Mesenchymal stem cell (in vitro differentiated cells and primary cell): Measurements from ENCODE around the gene TMEM238. TPM values are rescaled to one million over a fixed set of nuclear protein-coding genes. Genes with fewer than 3 reads are reported as not detected.

ENCODE experiments used
- DNase-seq: peaks from one replicate; pipeline ENCODE4 v3.0.0-alpha.2; 2013
- H2AFZ ChIP-seq: one replicate; pipeline ENCODE4 v1.6.1; 2013; ENCODE audit warnings: low read depth, mild to moderate bottlenecking, control low read depth, inconsistent platforms, low read length, moderate library complexity
- H2AK5ac ChIP-seq: 2 replicates; pipeline ENCODE4 v1.6.1; 2013; ENCODE audit warnings: low read length, moderate library complexity, mild to moderate bottlenecking, inconsistent platforms; ENCODE audit not compliant: severe bottlenecking
- H2BK120ac ChIP-seq: one replicate; pipeline ENCODE4 v1.6.1; 2013; ENCODE audit warnings: low read depth, mild to moderate bottlenecking, inconsistent platforms, low read length, moderate library complexity
- H2BK12ac ChIP-seq, 2 experiments: one replicate each; pipeline ENCODE4 v1.6.1; 2013; ENCODE audit warnings: inconsistent platforms in 2 of 2, low read length in 2 of 2, mild to moderate bottlenecking in 2 of 2, moderate library complexity in 2 of 2, control low read depth in 1 of 2
- H2BK15ac ChIP-seq: one replicate; pipeline ENCODE4 v1.6.1; 2013; ENCODE audit warnings: mild to moderate bottlenecking, low read depth, inconsistent platforms; ENCODE audit not compliant: poor library complexity, severe bottlenecking
- H2BK5ac ChIP-seq: 2 replicates; pipeline ENCODE4 v1.6.1; 2013; ENCODE audit warnings: low read depth, mild to moderate bottlenecking, low read length, control low read depth, inconsistent platforms; ENCODE audit not compliant: poor library complexity, severe bottlenecking
- H3K14ac ChIP-seq, 2 experiments: one replicate each; pipeline ENCODE4 v1.6.1; 2013; ENCODE audit warnings: inconsistent platforms in 2 of 2, low read length in 2 of 2, control low read depth in 1 of 2, mild to moderate bottlenecking in 1 of 2, moderate library complexity in 1 of 2
- H3K18ac ChIP-seq, 2 experiments: one replicate each; pipeline ENCODE4 v1.6.1; 2013; ENCODE audit warnings: inconsistent platforms in 2 of 2, low read length in 2 of 2, control low read depth in 1 of 2, low read depth in 1 of 2, mild to moderate bottlenecking in 1 of 2
- H3K23ac ChIP-seq, 2 experiments: one replicate each; pipeline ENCODE4 v1.6.1; 2013; ENCODE audit warnings: inconsistent platforms in 2 of 2, low read length in 2 of 2, mild to moderate bottlenecking in 2 of 2, moderate library complexity in 2 of 2, control low read depth in 1 of 2
- H3K27ac ChIP-seq: 2 replicates; pipeline ENCODE4 v1.5.1; 2013; ENCODE audit warnings: mild to moderate bottlenecking, moderate library complexity, low read length, control low read depth, inconsistent platforms; ENCODE audit not compliant: poor library complexity, severe bottlenecking
- H3K27me3 ChIP-seq, 2 experiments: 2 replicates each; pipeline versions ENCODE4 v1.6.1 to v1.7.0; 2013; ENCODE audit warnings: low read length in 2 of 2, mild to moderate bottlenecking in 2 of 2, moderate library complexity in 2 of 2, control low read depth in 1 of 2, inconsistent platforms in 1 of 2; ENCODE audit not compliant: control insufficient read depth in 1 of 2, insufficient read depth in 1 of 2
- H3K36me3 ChIP-seq, 2 experiments: 2 replicates each; pipeline versions ENCODE4 v1.6.1 to v1.7.0; 2013; ENCODE audit warnings: low read length in 2 of 2, control low read depth in 1 of 2, inconsistent platforms in 1 of 2, low read depth in 1 of 2, mild to moderate bottlenecking in 1 of 2; ENCODE audit not compliant: insufficient read depth in 2 of 2, control insufficient read depth in 1 of 2
- H3K4ac ChIP-seq, 2 experiments: one replicate each; pipeline ENCODE4 v1.6.1; 2013; ENCODE audit warnings: inconsistent platforms in 2 of 2, low read length in 2 of 2, mild to moderate bottlenecking in 2 of 2, moderate library complexity in 2 of 2, control low read depth in 1 of 2, low read depth in 1 of 2
- H3K4me1 ChIP-seq: 2 replicates; pipeline ENCODE4 v1.6.1; 2013; ENCODE audit warnings: low read depth, low read length, control low read depth; ENCODE audit not compliant: control insufficient read depth, insufficient read depth
- H3K4me2 ChIP-seq: 2 replicates; pipeline ENCODE4 v1.6.1; 2013; ENCODE audit warnings: low read length, mild to moderate bottlenecking, inconsistent platforms; ENCODE audit not compliant: poor library complexity, severe bottlenecking
- H3K4me3 ChIP-seq, 2 experiments: 2 replicates each; pipeline versions ENCODE4 v1.5.1 to v1.7.0; 2013; ENCODE audit warnings: low read length in 2 of 2, mild to moderate bottlenecking in 2 of 2, control low read depth in 1 of 2, low read depth in 1 of 2; ENCODE audit not compliant: insufficient read depth in 1 of 2
- H3K79me1 ChIP-seq: replicated peaks from 2 replicates; pipeline ENCODE4 v1.6.1; 2013; ENCODE audit warnings: mild to moderate bottlenecking, control low read depth, low read length, inconsistent platforms; ENCODE audit not compliant: poor library complexity, severe bottlenecking
- H3K9ac ChIP-seq: 2 replicates; pipeline ENCODE4 v1.7.0; 2013; ENCODE audit warnings: mild to moderate bottlenecking, low read length, moderate library complexity
- H3K9me3 ChIP-seq: 2 replicates; pipeline ENCODE4 v1.7.0; 2013; ENCODE audit warnings: mild to moderate bottlenecking, low read length; ENCODE audit not compliant: control insufficient read depth
- H4K8ac ChIP-seq: one replicate; pipeline ENCODE4 v1.6.1; 2013; ENCODE audit warnings: inconsistent platforms, mild to moderate bottlenecking, low read length, moderate library complexity
- H4K91ac ChIP-seq: one replicate; pipeline ENCODE4 v1.6.1; 2013; ENCODE audit warnings: mild to moderate bottlenecking, low read length, inconsistent platforms
- WGBS: methylation state at CpG from one replicate; pipeline ENCODE4 v1.1.7; 2013; ENCODE audit warnings: mixed read lengths; 5-methylcytosine and 5-hydroxymethylcytosine counted together
- polyA plus RNA-seq, 2 experiments: library from polyadenylated mRNA; stranded (reverse); fragments of 200-250 nt; gene quantifications; one replicate each; pipeline ENCODE4 v1.2.3, GENCODE V29; 2013

TMEM238 gene
- 0.18 TPM for polyA plus RNA-seq (2013, experiment 1 of 2)
- polyA plus RNA-seq (2013, experiment 2 of 2), result 0.10 TPM

- peak within 1 kb of the TSS; percentile 66 for H2AFZ ChIP-seq
- peak within 1 kb of the TSS; percentile 23 to 64 for H3K23ac ChIP-seq
- peak within 1 kb of the TSS in 1 of 2 experiments; percentile 44 for H3K14ac ChIP-seq
- H2AK5ac ChIP-seq, result peak within 1 kb of the TSS; percentile 43
- peaks cover 8% of the 10 kb centered on the region for H3K79me1 ChIP-seq
- H3K27ac ChIP-seq, result peak within 1 kb of the TSS; percentile 53
- H3K27me3 ChIP-seq, result no peaks in the 10 kb centered on the region
- no peaks in the 10 kb centered on the region for H3K9me3 ChIP-seq
- H3K4ac ChIP-seq, result peak within 1 kb of the TSS; percentile 76 to 89
- peak within 1 kb of the TSS; percentile 76 for H3K4me2 ChIP-seq
- H3K9ac ChIP-seq, result peak within 1 kb of the TSS; percentile 98
- H2BK15ac ChIP-seq, result peak within 1 kb of the TSS; percentile 34
- H4K91ac ChIP-seq, result peak within 1 kb of the TSS; percentile 76
- peak within 1 kb of the TSS; percentile 58 to 98 for H3K4me3 ChIP-seq
- H3K18ac ChIP-seq, result peak within 1 kb of the TSS; percentile 61 to 74
- 27% methylated on average over 55 of the region's 72 CpGs for WGBS
- H2BK120ac ChIP-seq, result peak within 1 kb of the TSS; percentile 24
- no peak within 1 kb of the TSS for H2BK5ac ChIP-seq
- H3K4me1 ChIP-seq, result peaks cover 39% of the 10 kb centered on the region
- H2BK12ac ChIP-seq, result peak within 1 kb of the TSS in 1 of 2 experiments; percentile 9
- peaks cover 26% of the 10 kb centered on the region in 2 experiments for H3K36me3 ChIP-seq
- peak within 1 kb of the TSS; percentile 92 for H4K8ac ChIP-seq
- no peak for DNase-seq
These were observed at the start of gene TMEM238 for GRCh38 chr19:55384131-55384919. TMEM238 (minus strand) TSS chr19:55384292; CDS start chr19:55384259, 33 bp downstream.

GRCh38 chr19:55433292-55433691 is 49.2 kb upstream of the TMEM238 start:
- H2BK120ac ChIP-seq, result no peak overlapping the region
- no peak overlapping the region for H3K23ac ChIP-seq
- no peak overlapping the region for H3K14ac ChIP-seq
- no peak overlapping the region for H2BK12ac ChIP-seq
- no peak overlapping the region for H3K4me2 ChIP-seq
- H4K91ac ChIP-seq, result no peak overlapping the region
- H3K18ac ChIP-seq, result no peak overlapping the region
- no peak overlapping the region for H2AFZ ChIP-seq
- H3K9ac ChIP-seq, result no peak overlapping the region
- peaks cover 5% of the 10 kb centered on the region for H3K9me3 ChIP-seq
- H3K27ac ChIP-seq, result no peak overlapping the region
- H3K79me1 ChIP-seq, result no peaks in the 10 kb centered on the region
- H2BK15ac ChIP-seq, result no peak overlapping the region
- H3K36me3 ChIP-seq, result no peaks in the 10 kb centered on the region
- 92% methylated on average over 48 of the region's 48 CpGs for WGBS
- H3K27me3 ChIP-seq, result peaks cover 5 to 70% of the 10 kb centered on the region in 2 experiments
- H2BK5ac ChIP-seq, result no peak overlapping the region
- H3K4ac ChIP-seq, result no peak overlapping the region
- H4K8ac ChIP-seq, result no peak overlapping the region
- no peak for DNase-seq
- H2AK5ac ChIP-seq, result no peak overlapping the region
- H3K4me1 ChIP-seq, result peaks cover 9% of the 10 kb centered on the region
- no peak overlapping the region for H3K4me3 ChIP-seq

- no peak overlapping the region for H4K91ac ChIP-seq
- 81% methylated on average over 14 of the region's 14 CpGs for WGBS
- no peak overlapping the region for H3K27ac ChIP-seq
- no peaks in the 10 kb centered on the region for H3K36me3 ChIP-seq
- H3K4me2 ChIP-seq, result no peak overlapping the region
- H2BK12ac ChIP-seq, result no peak overlapping the region
- H3K9me3 ChIP-seq, result peaks cover 5% of the 10 kb centered on the region
- peaks cover 6% of the 10 kb centered on the region for H3K4me1 ChIP-seq
- H3K23ac ChIP-seq, result no peak overlapping the region
- H3K4ac ChIP-seq, result no peak overlapping the region
- H3K18ac ChIP-seq, result no peak overlapping the region
- no peaks in the 10 kb centered on the region for H3K79me1 ChIP-seq
- no peak overlapping the region for H2BK5ac ChIP-seq
- no peak overlapping the region for H3K4me3 ChIP-seq
- no peak overlapping the region for H4K8ac ChIP-seq
- H2BK15ac ChIP-seq, result no peak overlapping the region
- H2AK5ac ChIP-seq, result no peak overlapping the region
- H3K9ac ChIP-seq, result no peak overlapping the region
- H3K14ac ChIP-seq, result no peak overlapping the region
- H3K27me3 ChIP-seq, result peaks cover 4 to 66% of the 10 kb centered on the region in 2 experiments
- no peak overlapping the region for H2AFZ ChIP-seq
- H2BK120ac ChIP-seq, result no peak overlapping the region
- DNase-seq, result no peak
These were observed 48.3 kb upstream of the TMEM238 start for GRCh38 chr19:55432241-55432959.

GRCh38 chr19:55431183-55431582 is 47.1 kb upstream of the TMEM238 start:
- Histone ChIP-seq H3K27ac (no peak overlapping the region), H2BK5ac (no peak overlapping the region), H2BK12ac (no peak overlapping the region), H2BK120ac (no peak overlapping the region), H3K79me1 (no peaks in the 10 kb centered on the region), H3K27me3 (peaks cover 4 to 64% of the 10 kb centered on the region in 2 experiments), H3K18ac (no peak overlapping the region), H4K91ac (no peak overlapping the region), H3K4me3 (no peak overlapping the region), H3K4me2 (no peak overlapping the region), H3K14ac (no peak overlapping the region), H2AFZ (no peak overlapping the region), H3K23ac (no peak overlapping the region), H3K4ac (no peak overlapping the region), H2AK5ac (no peak overlapping the region), H3K36me3 (no peaks in the 10 kb centered on the region), H4K8ac (no peak overlapping the region), H3K9me3 (peaks cover 5% of the 10 kb centered on the region), H3K9ac (no peak overlapping the region), H3K4me1 (peaks cover 6% of the 10 kb centered on the region), H2BK15ac (no peak overlapping the region)
- no peak for DNase-seq
- WGBS, result 67% methylated on average over 1 of the region's 1 CpG
